ENCODE data around the gene MRPL55.
A peak's percentile ranks its signal among the peaks of the same experiment; 100 is the strongest.

MRPL55 gene

GRCh38 chr1:228092342-228093049 lies 16.6 kb downstream of the MRPL55 start:
- peaks cover 73% of the 10 kb centered on the region for H3K4me1 Mint-ChIP-seq
- H3K27me3 Mint-ChIP-seq: no peaks in the 10 kb centered on the region
- peaks cover 43% of the 10 kb centered on the region for H3K36me3 Mint-ChIP-seq
- H3K9me3 Mint-ChIP-seq: peaks cover 9% of the 10 kb centered on the region
- no peak for ATAC-seq
- no peak overlapping the region for H3K4me3 Mint-ChIP-seq
- no peak overlapping the region for H3K27ac Mint-ChIP-seq

GRCh38 chr1:228091084-228091483 lies 18.0 kb downstream of the MRPL55 start:
- Mint-ChIP-seq H3K27ac (no peak overlapping the region), H3K36me3 (peaks cover 39% of the 10 kb centered on the region), H3K4me1 (peaks cover 81% of the 10 kb centered on the region), H3K27me3 (no peaks in the 10 kb centered on the region), H3K9me3 (peaks cover 9% of the 10 kb centered on the region), H3K4me3 (no peak overlapping the region)
- ATAC-seq: no peak

GRCh38 chr1:228090613-228091081 lies 18.5 kb downstream of the MRPL55 start:
- H3K9me3 Mint-ChIP-seq: peaks cover 8% of the 10 kb centered on the region
- H3K4me3 Mint-ChIP-seq: no peak overlapping the region
- H3K27me3 Mint-ChIP-seq: no peaks in the 10 kb centered on the region
- H3K4me1 Mint-ChIP-seq: peaks cover 81% of the 10 kb centered on the region
- no peak for ATAC-seq
- H3K27ac Mint-ChIP-seq: peak overlapping the region; percentile 76
- peaks cover 34% of the 10 kb centered on the region for H3K36me3 Mint-ChIP-seq

GRCh38 chr1:228089519-228090380 lies 19.3 kb downstream of the MRPL55 start:
- ATAC-seq: peak; percentile 83
- Mint-ChIP-seq H3K9me3 (peaks cover 2% of the 10 kb centered on the region), H3K36me3 (peaks cover 25% of the 10 kb centered on the region), H3K4me1 (peaks cover 81% of the 10 kb centered on the region), H3K27ac (peak overlapping the region; percentile 76), H3K27me3 (no peaks in the 10 kb centered on the region), H3K4me3 (peak overlapping the region; percentile 54)

- Mint-ChIP-seq H3K4me3 (peak overlapping the region; percentile 54), H3K4me1 (peaks cover 88% of the 10 kb centered on the region), H3K27me3 (no peaks in the 10 kb centered on the region), H3K9me3 (no peaks in the 10 kb centered on the region), H3K27ac (peak overlapping the region; percentile 76), H3K36me3 (peaks cover 16% of the 10 kb centered on the region)
- ATAC-seq: peak; percentile 42
Measured at GRCh38 chr1:228088586-228089498, 20.3 kb downstream of the MRPL55 start.

- peaks cover 15% of the 10 kb centered on the region for H3K36me3 Mint-ChIP-seq
- H3K4me1 Mint-ChIP-seq: peaks cover 94% of the 10 kb centered on the region
- H3K27me3 Mint-ChIP-seq: no peaks in the 10 kb centered on the region
- ATAC-seq: no peak
- no peaks in the 10 kb centered on the region for H3K9me3 Mint-ChIP-seq
- H3K27ac Mint-ChIP-seq: peak overlapping the region; percentile 76
- peak overlapping the region; percentile 21 for H3K4me3 Mint-ChIP-seq
Measured at GRCh38 chr1:228087771-228088251, 21.3 kb downstream of the MRPL55 start.

- Mint-ChIP-seq H3K27ac (peak overlapping the region; percentile 93), H3K36me3 (peaks cover 7% of the 10 kb centered on the region), H3K4me3 (peak overlapping the region; percentile 94), H3K4me1 (peaks cover 82% of the 10 kb centered on the region), H3K9me3 (no peaks in the 10 kb centered on the region), H3K27me3 (no peaks in the 10 kb centered on the region)
- ATAC-seq: no peak
Measured at GRCh38 chr1:228085287-228085951, 23.7 kb downstream of the MRPL55 start.

GRCh38 chr1:228084797-228085196 lies 24.3 kb downstream of the MRPL55 start:
- Mint-ChIP-seq H3K27ac (peak overlapping the region; percentile 93), H3K4me1 (peaks cover 81% of the 10 kb centered on the region), H3K27me3 (no peaks in the 10 kb centered on the region), H3K36me3 (peaks cover 7% of the 10 kb centered on the region), H3K9me3 (no peaks in the 10 kb centered on the region), H3K4me3 (peak overlapping the region; percentile 94)
- no peak for ATAC-seq

GRCh38 chr1:228084325-228084724 lies 24.8 kb downstream of the MRPL55 start:
- Mint-ChIP-seq H3K9me3 (no peaks in the 10 kb centered on the region), H3K27ac (peak overlapping the region; percentile 93), H3K36me3 (peaks cover 7% of the 10 kb centered on the region), H3K4me1 (peaks cover 80% of the 10 kb centered on the region), H3K4me3 (peak overlapping the region; percentile 94), H3K27me3 (no peaks in the 10 kb centered on the region)
- ATAC-seq: no peak

GRCh38 chr1:228083871-228084278 lies 25.2 kb downstream of the MRPL55 start:
- Mint-ChIP-seq H3K36me3 (peaks cover 7% of the 10 kb centered on the region), H3K9me3 (no peaks in the 10 kb centered on the region), H3K4me3 (peak overlapping the region; percentile 94), H3K27ac (peak overlapping the region; percentile 93), H3K27me3 (no peaks in the 10 kb centered on the region), H3K4me1 (peaks cover 80% of the 10 kb centered on the region)
- no peak for ATAC-seq

GRCh38 chr1:228082918-228083870 lies 25.9 kb downstream of the MRPL55 start:
- peak overlapping the region; percentile 93 for H3K27ac Mint-ChIP-seq
- no peaks in the 10 kb centered on the region for H3K9me3 Mint-ChIP-seq
- H3K4me1 Mint-ChIP-seq: peaks cover 75% of the 10 kb centered on the region
- ATAC-seq: peak; percentile 21
- peaks cover 7% of the 10 kb centered on the region for H3K36me3 Mint-ChIP-seq
- peak overlapping the region; percentile 94 for H3K4me3 Mint-ChIP-seq
- no peaks in the 10 kb centered on the region for H3K27me3 Mint-ChIP-seq

- H3K9me3 Mint-ChIP-seq: no peaks in the 10 kb centered on the region
- H3K4me3 Mint-ChIP-seq: peak within 1 kb of the TSS; percentile 94
- no peaks in the 10 kb centered on the region for H3K36me3 Mint-ChIP-seq
- peak; percentile 93 for ATAC-seq
- H3K4me1 Mint-ChIP-seq: peaks cover 74% of the 10 kb centered on the region
- H3K27ac Mint-ChIP-seq: peak within 1 kb of the TSS; percentile 93
- no peaks in the 10 kb centered on the region for H3K27me3 Mint-ChIP-seq
Measured at GRCh38 chr1:228082214-228082917, 26.7 kb downstream of the MRPL55 start, which contains the start of gene ARF1. Gene ARF1, plus strand, starts transcription at chr1:228082708. Its CDS starts 14,407 bp downstream, at chr1:228097115.
